Esophagus squamous epithelium (tissue), 5 donors: Measurements from ENCODE around the gene TSPAN9. TPM values are rescaled to one million over a fixed set of nuclear protein-coding genes. Genes with fewer than 3 reads are reported as not detected.

Experiments used
- DNase-seq: peaks from one replicate; lab custom pipeline; 2025; lab: John Stamatoyannopoulos, UW
- H3K27ac ChIP-seq, 4 donors: fragments of 200-600 bp; sonication (generic); one replicate each; pipeline ENCODE4 v1.5.1; 2016 to 2019; ENCODE audit warnings: mild to moderate bottlenecking in 1 of 4
- H3K27me3 ChIP-seq, 4 donors: fragments of 200-600 bp; sonication (generic); 1 replicate in 3 of 4; 2 replicates in 1 of 4; pipeline versions ENCODE4 v1.5.1 to v1.6.0; 2017 to 2021; ENCODE audit warnings: antibody characterized with exemption in 1 of 4
- H3K36me3 ChIP-seq, 3 donors: fragments of 200-600 bp; sonication (generic); one replicate each; pipeline ENCODE4 v1.5.1; 2016 to 2019
- H3K4me1 ChIP-seq, 3 donors: fragments of 200-600 bp; sonication (generic); one replicate each; pipeline ENCODE4 v1.5.1; 2017 to 2019
- H3K4me3 ChIP-seq, 4 donors: fragments of 200-600 bp; sonication (generic); 1 replicate in 3 of 4; 2 replicates in 1 of 4; pipeline ENCODE4 v1.5.1; 2016 to 2019; ENCODE audit warnings: mild to moderate bottlenecking in 2 of 4, moderate library complexity in 1 of 4
- H3K9me3 ChIP-seq, 3 donors: fragments of 200-600 bp; sonication (generic); one replicate each; pipeline ENCODE4 v1.5.1; 2016 to 2019
- CTCF ChIP-seq, 6 experiments: fragments of 450-650 bp in 4 of 6; fragments of 200-600 bp in 2 of 6; sonication (generic) in 2 of 6; IDR thresholded peaks; one replicate each; pipeline ENCODE4 v1.5.1; 2016 to 2019; ENCODE audit warnings: antibody characterized with exemption in 6 of 6, mild to moderate bottlenecking in 4 of 6, moderate library complexity in 4 of 6
- POLR2A ChIP-seq, 4 donors: fragments of 450-650 bp; IDR thresholded peaks; one replicate each; pipeline ENCODE4 v1.6.1; 2017; ENCODE audit warnings: antibody characterized with exemption in 4 of 4, mild to moderate bottlenecking in 4 of 4, moderate library complexity in 3 of 4
- WGBS, 2 donors: methylation state at CpG; one replicate each; pipeline ENCODE4 v1.1.5; 2018; 5-methylcytosine and 5-hydroxymethylcytosine counted together
- intact Hi-C: fragments of 100-400 bp; cut with DNase I; formaldehyde crosslinking; loops from one replicate; pipeline ENCODE4 v1.15.0; 2022
- small RNA-seq, 4 donors: library from RNA; depleted of rRNA; stranded (forward); fragments of <200 nt; gene quantifications; one replicate each; pipeline ENCODE3, GENCODE V24; 2016
- total RNA-seq, 4 donors: library from RNA; depleted of rRNA; stranded (reverse); fragments of >200 nt; gene quantifications; one replicate each; pipeline ENCODE4 v1.1.0, GENCODE V29; 2016
- donor health status: DM: yes; HTN: yes; CAD: no.

The TSPAN9 gene
- total RNA-seq, 4 donors from 2014 or later, result 10.6 to 23.7 (median 17.6) TPM

DNA sequence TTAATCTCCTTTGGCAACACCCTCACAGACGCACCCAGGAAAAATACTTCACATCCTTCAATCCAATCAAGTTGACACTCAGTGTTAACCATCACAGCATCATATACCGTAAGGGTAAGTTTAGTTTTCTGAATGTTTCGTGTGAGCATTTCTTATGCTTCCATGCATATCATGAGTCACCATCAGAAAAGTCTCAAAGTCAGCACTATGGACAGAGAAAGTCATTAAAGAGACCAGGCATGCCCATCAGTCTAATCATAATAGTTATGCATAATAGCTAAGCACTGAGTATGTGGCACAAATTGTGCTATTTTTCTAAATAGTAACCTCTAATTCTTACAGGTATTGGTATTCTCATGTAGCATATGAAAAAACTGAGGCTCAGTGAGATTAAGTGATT, 255.0 kb downstream of the TSPAN9 start:
- intact Hi-C loops, result no loop called here
- peaks cover 0 to 8% (median 5%) of the 10 kb centered on the region in 3 donors for H3K4me1 ChIP-seq
- peaks cover 0 to 91% (median 0%) of the 10 kb centered on the region in 4 donors for H3K27me3 ChIP-seq
- no peak for TF ChIP-seq CTCF (IDR thresholded peaks at IDR 0.05)
- no peak for TF ChIP-seq POLR2A (IDR thresholded peaks at IDR 0.05)
- DNase-seq, result no peak
- WGBS, 2 donors, result 72 to 75% methylated on average over 3 of the region's 3 CpGs
- H3K9me3 ChIP-seq, result no peaks in the 10 kb centered on the region
- H3K36me3 ChIP-seq, result no peaks in the 10 kb centered on the region
- no peak overlapping the region for H3K4me3 ChIP-seq
- no peak overlapping the region for H3K27ac ChIP-seq

DNA sequence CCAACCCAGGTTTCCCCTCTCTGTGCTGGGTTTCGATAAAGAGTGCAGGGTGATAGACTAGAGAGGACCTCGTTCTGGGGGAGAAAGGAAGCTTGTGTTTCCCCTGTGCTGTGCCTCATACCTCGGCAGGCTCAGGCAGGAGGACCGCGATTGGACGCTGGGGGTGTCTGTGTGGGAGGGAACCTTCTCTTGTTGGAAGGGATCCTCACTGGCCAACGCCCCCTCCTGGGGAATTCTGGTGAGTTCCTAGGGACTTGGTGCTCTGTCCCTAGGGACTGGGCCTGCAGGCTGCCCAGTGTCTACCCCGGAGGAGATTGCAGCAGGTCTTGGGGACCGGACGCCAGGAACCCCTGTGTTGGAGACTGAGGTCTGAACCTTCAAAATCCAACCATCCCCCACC, 256.4 kb downstream of the TSPAN9 start:
- H3K36me3 ChIP-seq, result no peaks in the 10 kb centered on the region
- WGBS, 2 donors, result 67 to 69% methylated on average over 1 to 5 of the region's 10 CpGs
- TF ChIP-seq POLR2A (IDR thresholded peaks at IDR 0.05) (no peak), CTCF (IDR thresholded peaks at IDR 0.05) (no peak)
- H3K4me1 ChIP-seq, result peaks cover 0 to 13% (median 6%) of the 10 kb centered on the region in 3 donors
- H3K4me3 ChIP-seq, result no peak overlapping the region
- intact Hi-C loops, result no loop called here
- peaks cover 0 to 87% (median 0%) of the 10 kb centered on the region in 4 donors for H3K27me3 ChIP-seq
- H3K9me3 ChIP-seq, result no peaks in the 10 kb centered on the region
- no peak overlapping the region for H3K27ac ChIP-seq
- no peak for DNase-seq

DNA sequence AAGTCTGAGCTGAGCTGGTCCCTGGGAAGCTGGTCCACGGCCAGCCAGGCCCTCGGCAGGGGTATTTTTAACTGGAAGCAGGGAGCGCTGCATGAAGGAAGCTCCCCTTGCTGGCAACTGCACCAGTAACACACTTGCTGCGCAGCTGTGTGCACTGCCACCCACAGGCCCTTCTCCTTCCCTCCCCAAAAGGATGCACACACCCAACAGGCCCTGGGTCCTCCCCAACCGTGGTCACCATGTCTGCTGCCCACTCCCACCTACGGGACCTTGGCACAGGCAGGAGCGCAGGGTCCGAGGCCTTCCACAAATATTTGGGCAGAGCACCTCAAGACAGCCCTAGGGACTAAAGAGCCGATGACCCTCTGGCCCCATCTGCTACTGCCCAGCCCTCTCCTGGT, 256.8 kb downstream of the TSPAN9 start:
- H3K4me3 ChIP-seq, result no peak overlapping the region
- peaks cover 0 to 13% (median 6%) of the 10 kb centered on the region in 3 donors for H3K4me1 ChIP-seq
- intact Hi-C loops, result no loop called here
- peaks cover 0 to 82% (median 0%) of the 10 kb centered on the region in 4 donors for H3K27me3 ChIP-seq
- no peaks in the 10 kb centered on the region for H3K36me3 ChIP-seq
- no peak overlapping the region for H3K27ac ChIP-seq
- WGBS, 2 donors, result 73 to 89% methylated on average over 3 to 6 of the region's 9 CpGs
- no peaks in the 10 kb centered on the region for H3K9me3 ChIP-seq
- TF ChIP-seq POLR2A (IDR thresholded peaks at IDR 0.05), result no peak
- no peak for DNase-seq

GRCh38 chr12:3335078-3335487, 257.9 kb downstream of the TSPAN9 start:
- no peak for DNase-seq
- Histone ChIP-seq H3K27ac (no peak overlapping the region), H3K4me3 (no peak overlapping the region), H3K4me1 (peaks cover 0 to 13% (median 6%) of the 10 kb centered on the region in 3 donors), H3K9me3 (no peaks in the 10 kb centered on the region), H3K36me3 (no peaks in the 10 kb centered on the region), H3K27me3 (peaks cover 0 to 78% (median 0%) of the 10 kb centered on the region in 4 donors)
- intact Hi-C loops, result no loop called here
- WGBS, 2 donors, result 83 to 93% methylated on average over 8 of the region's 8 CpGs
- TF ChIP-seq CTCF (IDR thresholded peaks at IDR 0.05) (no peak), POLR2A (IDR thresholded peaks at IDR 0.05) (no peak)

Small RNA genes within 50 kb of the gene (small RNA-seq; reads per million reads assigned to genes)
- gene AC005912.1 (0 to 0.14 (median 0) reads per million in 4 donors), gene RF00017 (0 reads per million in 4 donors)

Other genes with a start within 250 kb of the TSPAN9 start
- 1 to 10 TPM in 1 of 4 donors, under 1 TPM in 1, not detected in 2; 0.38 to 1.6 TPM for gene NRIP2, start 242.3 kb upstream of the TSPAN9 start, total RNA-seq
- not detected for gene TEX52, start 220.3 kb upstream of the TSPAN9 start, total RNA-seq
- 10 to 100 TPM in 3 of 4 donors, 1 to 10 TPM in 1; 5.9 to 28.7 (median 14.2) TPM for gene FOXM1, start 200.2 kb upstream of the TSPAN9 start, total RNA-seq
- 10 to 100 TPM; 15.1 to 20.0 (median 18.6) TPM for gene RHNO1, start 200.2 kb upstream of the TSPAN9 start, total RNA-seq
- gene TULP3, start 186.5 kb upstream of the TSPAN9 start, total RNA-seq, result 10 to 100 TPM; 13.1 to 26.1 (median 19.8) TPM
- 10 to 100 TPM; 10.7 to 16.6 (median 13.5) TPM for gene TEAD4, start 118.0 kb upstream of the TSPAN9 start, total RNA-seq